ENCODE results near the gene RBMS1. TPM values are rescaled to one million over a fixed set of nuclear protein-coding genes. Genes with fewer than 3 reads are reported as not detected.

The RBMS1 gene
- total RNA-seq, 3 donors from 2014 or later (not counting 1 experiment from before 2014, with no cell fraction given) = 111 to 167 (median 132) TPM

DNA sequence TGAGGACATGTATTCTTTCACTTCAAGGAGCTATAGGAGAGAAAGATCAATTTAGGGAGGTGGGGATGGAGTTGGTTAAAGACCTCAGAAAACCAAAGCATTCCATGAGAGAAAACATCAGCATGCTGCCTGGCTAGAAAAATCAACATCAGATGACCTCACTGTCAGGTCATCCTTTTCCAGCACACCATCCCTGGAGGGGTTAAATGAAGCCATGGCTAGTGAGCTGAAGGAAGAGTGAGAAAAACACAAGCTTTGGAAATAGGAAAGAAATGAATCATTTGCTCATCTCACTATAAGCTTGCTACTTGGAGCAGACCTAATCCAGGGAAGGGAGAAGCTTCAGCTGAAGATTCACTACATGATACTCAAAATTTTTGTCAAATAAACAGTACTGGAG lies 184.0 kb downstream of the RBMS1 start:
- TF ChIP-seq, protein P1, sequence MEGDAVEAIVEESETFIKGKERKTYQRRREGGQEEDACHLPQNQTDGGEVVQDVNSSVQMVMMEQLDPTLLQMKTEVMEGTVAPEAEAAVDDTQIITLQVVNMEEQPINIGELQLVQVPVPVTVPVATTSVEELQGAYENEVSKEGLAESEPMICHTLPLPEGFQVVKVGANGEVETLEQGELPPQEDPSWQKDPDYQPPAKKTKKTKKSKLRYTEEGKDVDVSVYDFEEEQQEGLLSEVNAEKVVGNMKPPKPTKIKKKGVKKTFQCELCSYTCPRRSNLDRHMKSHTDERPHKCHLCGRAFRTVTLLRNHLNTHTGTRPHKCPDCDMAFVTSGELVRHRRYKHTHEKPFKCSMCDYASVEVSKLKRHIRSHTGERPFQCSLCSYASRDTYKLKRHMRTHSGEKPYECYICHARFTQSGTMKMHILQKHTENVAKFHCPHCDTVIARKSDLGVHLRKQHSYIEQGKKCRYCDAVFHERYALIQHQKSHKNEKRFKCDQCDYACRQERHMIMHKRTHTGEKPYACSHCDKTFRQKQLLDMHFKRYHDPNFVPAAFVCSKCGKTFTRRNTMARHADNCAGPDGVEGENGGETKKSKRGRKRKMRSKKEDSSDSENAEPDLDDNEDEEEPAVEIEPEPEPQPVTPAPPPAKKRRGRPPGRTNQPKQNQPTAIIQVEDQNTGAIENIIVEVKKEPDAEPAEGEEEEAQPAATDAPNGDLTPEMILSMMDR (IDR thresholded peaks at IDR 0.05) = no peak
- DNase-seq = no peak
- Mint-ChIP-seq H3K4me1 (peaks cover 43 to 52% of the 10 kb centered on the region in 2 donors), H3K27me3 (ENCODE audit: low read depth in 2 of 2) (no peaks in the 10 kb centered on the region), H3K9me3 (no peaks in the 10 kb centered on the region), H3K36me3 (peaks cover 8% of the 10 kb centered on the region), H3K27ac (peak overlapping the region; percentile 72 to 76), H3K4me3 (no peak overlapping the region)
- Histone ChIP-seq H3K4me1 (ENCODE audit: control insufficient read depth, insufficient read depth, low read length) (no peaks in the 10 kb centered on the region), H3K9me3 (ENCODE audit: control insufficient read depth, insufficient read depth, low read length) (no peaks in the 10 kb centered on the region), H3K27me3 (ENCODE audit: control insufficient read depth, insufficient read depth, low read length) (no peaks in the 10 kb centered on the region), H3K36me3 (ENCODE audit: control insufficient read depth, insufficient read depth, low read length) (peaks cover 47% of the 10 kb centered on the region), H3K4me3 (ENCODE audit: low read length) (no peak overlapping the region), H3K27ac (ENCODE audit: low read length) (no peak overlapping the region)
- no peak for ATAC-seq
- intact Hi-C loops (cut with micrococcal nuclease) = no loop called here

DNA sequence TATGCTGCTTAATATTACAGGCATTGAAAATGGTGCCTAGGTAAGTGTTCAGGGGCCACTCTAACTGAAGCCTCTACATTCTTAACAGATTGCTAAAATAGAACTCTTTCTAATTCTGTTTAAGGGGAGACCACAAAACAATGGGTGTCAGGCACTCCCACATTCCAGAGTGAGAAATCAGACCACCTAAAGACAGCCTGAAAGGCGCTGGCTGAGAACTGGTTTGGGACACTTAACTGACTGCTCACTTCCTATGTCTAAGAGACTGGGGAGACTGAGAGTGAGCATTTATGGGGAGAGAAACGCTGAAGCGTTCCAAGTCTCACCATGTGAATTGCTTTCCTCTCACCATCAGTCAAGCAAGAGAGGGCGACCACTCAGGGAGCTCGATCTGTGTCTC lies 184.7 kb downstream of the RBMS1 start:
- no peaks in the 10 kb centered on the region for H3K27me3 Mint-ChIP-seq (ENCODE audit: low read depth in 2 of 2)
- H3K4me1 Mint-ChIP-seq = peaks cover 41 to 47% of the 10 kb centered on the region in 2 donors
- no peaks in the 10 kb centered on the region for H3K9me3 Mint-ChIP-seq
- H3K27ac Mint-ChIP-seq = peak overlapping the region; percentile 72 to 76
- no peak overlapping the region for H3K4me3 Mint-ChIP-seq
- H3K4me3 ChIP-seq (ENCODE audit: low read length) = no peak overlapping the region
- H3K27me3 ChIP-seq (ENCODE audit: control insufficient read depth, insufficient read depth, low read length) = no peaks in the 10 kb centered on the region
- TF ChIP-seq, protein P1 (IDR thresholded peaks at IDR 0.05) = no peak
- ATAC-seq (no peak), DNase-seq (no peak)
- peaks cover 47% of the 10 kb centered on the region for H3K36me3 ChIP-seq (ENCODE audit: control insufficient read depth, insufficient read depth, low read length)
- H3K9me3 ChIP-seq (ENCODE audit: control insufficient read depth, insufficient read depth, low read length) = no peaks in the 10 kb centered on the region
- H3K4me1 ChIP-seq (ENCODE audit: control insufficient read depth, insufficient read depth, low read length) = no peaks in the 10 kb centered on the region
- intact Hi-C loops (cut with micrococcal nuclease) = no loop called here
- H3K27ac ChIP-seq (ENCODE audit: low read length) = no peak overlapping the region
- H3K36me3 Mint-ChIP-seq = peaks cover 8% of the 10 kb centered on the region
- WGBS (ENCODE audit: insufficient coverage) = 94% methylated on average over 3 of the region's 5 CpGs

DNA sequence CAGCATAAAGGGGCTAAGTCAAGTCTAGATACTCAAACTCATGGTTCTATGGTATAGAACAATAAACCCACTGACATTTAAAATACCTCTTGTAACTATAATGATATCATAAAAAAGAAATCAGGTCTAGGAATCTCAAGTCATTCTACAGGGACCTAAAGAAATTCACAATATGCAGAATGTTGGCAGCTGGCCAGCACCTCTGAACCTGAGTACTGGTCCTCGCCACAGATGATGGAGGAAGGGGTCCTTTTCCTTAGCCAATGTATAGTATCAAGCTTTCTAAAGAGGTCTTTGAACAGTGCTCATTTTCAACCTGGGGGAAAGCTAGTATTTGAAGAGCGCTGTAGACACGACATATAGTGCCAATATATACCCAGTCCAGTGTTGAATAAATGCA lies 185.1 kb downstream of the RBMS1 start:
- peaks cover 8% of the 10 kb centered on the region for H3K36me3 Mint-ChIP-seq
- Histone ChIP-seq H3K4me3 (ENCODE audit: low read length) (no peak overlapping the region), H3K4me1 (ENCODE audit: control insufficient read depth, insufficient read depth, low read length) (no peaks in the 10 kb centered on the region), H3K9me3 (ENCODE audit: control insufficient read depth, insufficient read depth, low read length) (no peaks in the 10 kb centered on the region), H3K27ac (ENCODE audit: low read length) (no peak overlapping the region), H3K36me3 (ENCODE audit: control insufficient read depth, insufficient read depth, low read length) (peaks cover 47% of the 10 kb centered on the region), H3K27me3 (ENCODE audit: control insufficient read depth, insufficient read depth, low read length) (no peaks in the 10 kb centered on the region)
- ATAC-seq = no peak
- H3K27me3 Mint-ChIP-seq (ENCODE audit: low read depth in 2 of 2) = no peaks in the 10 kb centered on the region
- peak overlapping the region; percentile 72 to 76 for H3K27ac Mint-ChIP-seq
- no peak for DNase-seq
- intact Hi-C loops (cut with micrococcal nuclease) = no loop called here
- no peaks in the 10 kb centered on the region for H3K9me3 Mint-ChIP-seq
- no peak overlapping the region for H3K4me3 Mint-ChIP-seq
- H3K4me1 Mint-ChIP-seq = peaks cover 42 to 48% of the 10 kb centered on the region in 2 donors
- 100% methylated on average over 3 of the region's 3 CpGs for WGBS (ENCODE audit: insufficient coverage)
- TF ChIP-seq, protein P1 (IDR thresholded peaks at IDR 0.05) = no peak

DNA sequence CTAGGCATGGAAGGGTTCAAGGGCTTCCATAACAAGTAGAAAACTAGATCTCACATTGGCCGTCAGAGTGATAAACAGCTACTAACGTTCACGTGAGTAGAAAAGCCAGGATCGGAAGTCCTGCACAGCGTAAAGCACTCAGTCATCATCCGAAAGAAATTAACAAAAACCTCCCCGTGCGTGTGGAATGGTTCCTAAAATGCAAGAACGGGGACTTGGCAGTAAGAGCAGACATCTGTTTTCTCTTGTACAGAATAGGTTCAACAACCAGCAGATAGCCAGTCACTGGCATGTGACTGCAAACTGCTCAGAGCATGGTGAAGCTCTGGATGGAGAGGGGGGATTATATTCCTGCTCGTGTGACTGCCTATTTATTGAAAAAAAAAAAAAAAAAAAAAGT lies 186.6 kb downstream of the RBMS1 start:
- Mint-ChIP-seq H3K4me1 (peaks cover 41 to 45% of the 10 kb centered on the region in 2 donors), H3K9me3 (no peaks in the 10 kb centered on the region), H3K4me3 (no peak overlapping the region), H3K27me3 (ENCODE audit: low read depth in 2 of 2) (no peaks in the 10 kb centered on the region), H3K27ac (peak overlapping the region in 1 of 2 donors; percentile 23), H3K36me3 (peaks cover 8% of the 10 kb centered on the region)
- no peak overlapping the region for H3K4me3 ChIP-seq (ENCODE audit: low read length)
- TF ChIP-seq, protein P1 (IDR thresholded peaks at IDR 0.05) = no peak
- H3K4me1 ChIP-seq (ENCODE audit: control insufficient read depth, insufficient read depth, low read length) = no peaks in the 10 kb centered on the region
- peaks cover 47% of the 10 kb centered on the region for H3K36me3 ChIP-seq (ENCODE audit: control insufficient read depth, insufficient read depth, low read length)
- ATAC-seq (no peak), DNase-seq (no peak)
- 96% methylated on average over 9 of the region's 10 CpGs for WGBS (ENCODE audit: insufficient coverage)
- no peaks in the 10 kb centered on the region for H3K9me3 ChIP-seq (ENCODE audit: control insufficient read depth, insufficient read depth, low read length)
- no peak overlapping the region for H3K27ac ChIP-seq (ENCODE audit: low read length)
- intact Hi-C loops (cut with micrococcal nuclease) = no loop called here
- H3K27me3 ChIP-seq (ENCODE audit: control insufficient read depth, insufficient read depth, low read length) = no peaks in the 10 kb centered on the region
